HG03354 (cell line): ENCODE results near the gene WFIKKN1.
"Not testable (repeated sequence)": the region's sequence is repeated elsewhere in the genome, so short reads cannot be mapped to it uniquely, and the experiment has no call there.

ENCODE experiments used
- ATAC-seq: cut with Tn5 transposase; IDR thresholded peaks from one replicate; pipeline ENCODE4 v1.9.1; 2021; ENCODE audit warnings: mild to moderate bottlenecking; ENCODE audit not compliant: unreplicated experiment, poor library complexity, severe bottlenecking

The WFIKKN1 gene

GRCh38 chr16:593807-594206 is 37.0 kb upstream of the WFIKKN1 start:
- ATAC-seq, result no peak

DNA sequence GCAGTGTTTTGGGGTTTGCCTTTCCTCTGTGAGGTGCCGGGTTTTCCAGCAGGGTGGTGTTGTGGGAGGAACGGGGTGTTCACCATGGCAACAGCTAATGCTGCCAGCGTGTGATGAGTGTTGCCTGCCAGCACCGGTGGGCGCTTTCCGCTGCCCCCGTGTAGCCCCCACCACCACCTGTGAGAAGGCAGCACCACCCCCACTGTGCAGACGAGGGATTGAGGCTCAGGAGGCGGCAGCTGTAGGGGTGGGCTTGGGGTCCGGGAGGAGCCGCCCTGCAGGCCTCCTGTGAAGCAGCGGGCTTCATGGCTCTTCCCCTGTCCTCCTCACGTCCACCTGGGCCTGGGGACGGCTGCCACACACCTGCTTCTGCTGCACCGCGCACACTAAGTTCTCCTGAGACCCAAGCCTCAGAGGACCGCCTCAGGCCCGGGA is 35.7 kb upstream of the WFIKKN1 start:
- ATAC-seq, result no peak

DNA sequence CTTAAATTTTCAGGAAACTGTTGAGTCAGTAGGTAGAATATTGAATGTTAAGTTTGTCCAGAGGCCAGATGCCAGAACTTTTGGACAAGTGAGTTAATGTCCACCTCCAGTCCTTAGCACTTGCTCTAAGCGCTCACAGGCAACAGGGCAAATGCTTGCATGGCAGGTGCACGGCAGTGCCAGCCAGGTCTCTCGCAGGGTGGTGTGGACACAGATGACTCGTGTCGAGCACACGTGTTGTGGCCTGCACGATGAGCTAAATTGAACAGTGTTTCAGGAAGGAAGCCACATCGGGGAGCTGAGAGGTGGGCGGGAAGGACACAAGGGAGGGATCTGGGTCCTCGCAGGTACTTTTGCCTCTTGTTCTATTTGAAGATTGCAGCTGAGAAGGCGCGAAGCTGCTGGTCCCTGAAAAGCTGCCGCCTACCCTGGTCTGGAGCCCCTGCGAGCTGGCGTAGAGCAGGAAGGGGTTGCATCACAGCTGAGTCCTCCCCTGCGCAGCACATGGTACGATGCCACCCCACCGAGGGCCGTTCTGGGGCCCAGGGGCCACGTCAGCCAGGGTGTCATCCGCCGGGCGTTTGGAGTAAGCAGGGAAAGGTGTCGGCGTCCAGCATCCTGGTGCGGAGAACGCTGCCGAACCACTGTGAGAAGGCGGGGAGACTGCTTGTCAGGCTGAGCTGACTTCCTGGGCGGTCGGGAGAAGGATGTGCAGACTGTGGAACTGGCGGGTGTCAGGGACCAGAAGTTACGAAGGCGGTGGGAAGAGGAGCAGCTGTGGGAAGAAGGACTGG is 34.6 kb upstream of the WFIKKN1 start:
- ATAC-seq, result no peak

GRCh38 chr16:596736-597060 is 34.1 kb upstream of the WFIKKN1 start:
- ATAC-seq, result no peak

DNA sequence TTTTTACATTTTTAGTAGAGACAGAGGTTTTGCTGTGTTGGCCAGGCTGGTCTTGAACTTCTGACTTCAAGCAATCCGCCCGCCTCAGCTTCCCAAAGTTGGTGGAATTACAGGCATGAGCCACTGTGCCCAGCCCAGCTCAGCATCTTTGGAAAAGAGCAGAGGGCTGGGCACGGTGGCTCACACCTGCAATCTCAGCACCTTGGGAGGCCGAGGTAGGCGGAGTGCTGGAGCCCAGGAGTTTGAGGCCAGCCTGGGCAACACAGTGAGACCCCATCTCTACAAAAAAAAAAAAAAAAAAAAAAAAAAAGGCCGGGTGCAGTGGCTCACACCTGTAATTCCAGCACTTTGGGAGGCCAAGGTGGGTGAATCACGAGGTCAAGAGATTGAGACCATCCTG is 33.1 kb upstream of the WFIKKN1 start:
- not testable (repeated sequence) for ATAC-seq

GRCh38 chr16:598823-599739 is 31.7 kb upstream of the WFIKKN1 start:
- ATAC-seq, result no peak

- ATAC-seq, result no peak
These were observed 30.0 kb upstream of the WFIKKN1 start for GRCh38 chr16:600781-601180.

- no peak for ATAC-seq
These were observed 26.9 kb upstream of the WFIKKN1 start for GRCh38 chr16:603933-604332.

DNA sequence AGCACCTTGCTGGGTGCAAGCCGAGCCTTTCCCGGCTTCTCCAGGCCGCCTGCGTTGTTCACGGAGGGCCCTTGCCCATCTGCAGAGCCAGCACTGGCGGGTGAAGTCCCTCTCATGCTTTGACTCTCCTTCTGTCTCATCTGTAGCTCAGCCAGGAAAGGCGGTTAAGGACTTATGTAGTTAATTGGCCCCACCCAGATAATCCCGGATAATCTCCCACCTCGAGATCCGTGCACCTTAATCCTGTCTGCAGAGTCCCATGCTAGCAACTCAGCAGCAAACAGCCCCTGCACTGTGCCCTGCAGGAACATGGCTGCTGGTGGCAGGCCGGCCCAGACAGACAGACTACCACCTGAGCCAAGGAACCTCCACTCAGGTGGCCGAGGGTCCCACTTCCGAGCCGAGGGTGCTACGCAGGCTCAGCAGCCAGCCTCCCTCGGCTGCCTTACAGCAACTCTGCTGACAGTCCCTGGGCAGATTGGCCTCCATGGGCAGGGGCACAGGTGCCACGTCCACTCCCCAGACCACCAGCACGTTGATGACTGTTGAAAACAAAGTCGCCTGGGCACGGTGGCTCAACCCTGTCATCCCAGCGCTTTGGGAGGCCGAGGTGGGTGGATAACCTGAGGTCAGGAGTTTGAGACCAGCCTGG is 24.0 kb upstream of the WFIKKN1 start:
- ATAC-seq, result no peak

DNA sequence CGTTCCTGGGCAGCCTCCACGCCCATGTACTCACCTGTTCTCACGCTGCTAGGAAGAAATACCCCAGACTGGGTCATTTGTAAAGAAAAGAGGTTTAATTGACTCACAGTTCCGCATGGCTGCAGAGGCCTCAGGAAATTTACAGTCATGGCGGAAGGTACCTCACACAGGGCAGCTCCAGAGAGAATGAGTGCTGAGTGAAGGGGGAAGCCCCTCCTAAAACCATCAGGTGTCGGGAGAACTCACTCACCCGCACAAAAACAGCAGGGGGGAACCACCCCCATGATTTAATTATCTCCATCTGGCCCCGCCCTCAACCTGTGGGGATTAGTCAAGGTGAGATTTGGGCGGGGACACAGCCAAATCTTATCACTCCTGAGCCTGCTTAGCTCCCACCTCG is 22.8 kb upstream of the WFIKKN1 start:
- no peak for ATAC-seq

GRCh38 chr16:609316-609715 is 21.5 kb upstream of the WFIKKN1 start:
- ATAC-seq, result no peak

GRCh38 chr16:609984-610383 is 20.8 kb upstream of the WFIKKN1 start:
- ATAC-seq, result no peak

GRCh38 chr16:610513-611381 is 20.0 kb upstream of the WFIKKN1 start:
- ATAC-seq, result no peak

- ATAC-seq, result no peak
These were observed 15.7 kb upstream of the WFIKKN1 start for GRCh38 chr16:615122-615521.

- no peak for ATAC-seq
These were observed 13.8 kb upstream of the WFIKKN1 start for GRCh38 chr16:616733-617586.

GRCh38 chr16:617855-618254 is 12.9 kb upstream of the WFIKKN1 start:
- ATAC-seq, result no peak

DNA sequence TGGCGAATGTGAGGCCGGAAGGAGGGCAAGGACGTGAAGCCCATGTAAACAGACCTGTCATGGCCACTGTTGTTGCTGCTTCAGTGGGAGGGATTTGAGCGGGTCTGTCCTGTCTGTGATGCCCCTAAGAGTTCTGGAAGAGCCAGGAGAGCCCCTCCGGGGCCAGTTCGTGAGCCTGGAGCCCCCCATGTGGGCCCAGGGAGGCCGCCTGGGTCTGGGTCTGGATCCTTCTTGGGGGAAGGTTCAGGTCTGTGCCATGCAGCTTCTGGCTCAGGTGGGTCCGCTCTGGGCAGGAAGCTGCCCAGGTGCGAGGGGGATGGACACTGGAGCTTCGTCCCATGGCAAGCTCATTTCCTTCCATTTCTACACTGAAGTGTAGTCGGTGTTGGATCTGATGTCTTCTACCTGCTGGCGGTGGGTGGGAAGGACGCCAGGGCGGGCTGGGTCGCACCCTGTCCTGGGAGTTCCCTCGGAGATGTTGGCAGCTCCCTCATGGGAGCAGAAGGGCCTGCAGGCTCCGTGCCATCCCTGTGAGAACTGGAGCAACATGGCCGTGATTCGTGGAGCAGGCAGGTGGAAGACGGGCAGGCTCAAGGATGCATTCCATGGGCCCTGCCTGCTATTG is 11.2 kb upstream of the WFIKKN1 start:
- no peak for ATAC-seq
